Kidney (tissue), 14 donors: ENCODE data around the gene MCRIP2. TPM values are rescaled to one million over a fixed set of nuclear protein-coding genes. Genes with fewer than 3 reads are reported as not detected.

Source experiments
- DNase-seq, 5 donors: peaks; one replicate each; pipeline ENCODE4 v3.0.0-alpha.2; 2013 to 2020
- FAIRE-seq: peaks from 2 replicates; lab custom pipeline; 2012; peaks lifted over from hg19 to GRCh38; lab: Jason Lieb, UNC
- H3K27ac ChIP-seq, 2 donors: one replicate each; pipeline ENCODE4 v1.7.0; 2013; ENCODE audit warnings: low read depth in 2 of 2, low read length in 2 of 2, inconsistent platforms in 1 of 2
- H3K27me3 ChIP-seq: one replicate; pipeline ENCODE4 v1.7.1; 2013; ENCODE audit warnings: low read length, inconsistent platforms; ENCODE audit not compliant: control insufficient read depth, insufficient read depth
- H3K36me3 ChIP-seq, 3 donors: one replicate each; pipeline versions ENCODE4 v1.7.0 to v1.7.1; 2013; ENCODE audit warnings: low read length in 3 of 3, control low read depth in 1 of 3, inconsistent platforms in 1 of 3; ENCODE audit not compliant: insufficient read depth in 3 of 3, control insufficient read depth in 2 of 3
- H3K4me1 ChIP-seq, 3 donors: one replicate each; pipeline versions ENCODE4 v1.7.0 to v1.7.1; 2013; ENCODE audit warnings: low read length in 3 of 3, inconsistent platforms in 1 of 3, low read depth in 1 of 3; ENCODE audit not compliant: control insufficient read depth in 2 of 3, insufficient read depth in 2 of 3
- H3K4me3 ChIP-seq, 3 donors: one replicate each; pipeline versions ENCODE4 v1.7.0 to v1.8.1; 2013; ENCODE audit warnings: low read length in 3 of 3, control low read depth in 1 of 3, inconsistent platforms in 1 of 3
- H3K9ac ChIP-seq, 3 donors: one replicate each; pipeline versions ENCODE4 v1.7.0 to v1.7.1; 2013; ENCODE audit warnings: low read length in 3 of 3, control low read depth in 1 of 3, inconsistent platforms in 1 of 3
- H3K9me3 ChIP-seq, 3 donors: one replicate each; pipeline versions ENCODE4 v1.7.0 to v1.7.1; 2013; ENCODE audit warnings: low read length in 3 of 3, control low read depth in 1 of 3, inconsistent platforms in 1 of 3; ENCODE audit not compliant: control insufficient read depth in 2 of 3, insufficient read depth in 1 of 3
- CTCF ChIP-seq: IDR thresholded peaks from 3 replicates; pipeline ENCODE4 v1.5.1; 2012; ENCODE audit warnings: mild to moderate bottlenecking, moderate library complexity, borderline replicate concordance; ENCODE audit not compliant: insufficient read depth; ENCODE audit errors: extremely low read depth
- intact Hi-C: fragments of 100-400 bp; cut with DNase I; formaldehyde crosslinking; loops from one replicate; pipeline ENCODE4 v1.11.1; 2022
- polyA plus RNA-seq: library from polyadenylated mRNA; stranded (reverse); fragments of 350-450 nt; fragmentation: Illumina TruSeq; extraction: RNeasy Lipid Tissue Mini Kit (QIAGEN cat#74804); gene quantifications from one replicate; pipeline ENCODE4 v1.2.3, GENCODE V29; 2014; ENCODE audit warnings: low read depth, low replicate concordance; ENCODE audit not compliant: insufficient read depth
- total RNA-seq: library from RNA; stranded (reverse); fragmentation: NEBNext Ultra II Directional; extraction: Animal tissue kit (Norgen Biotek cat#: 25700); gene quantifications from one replicate; pipeline ENCODE4 v1.2.1, GENCODE V29; 2021
- donor health status: control.
- donor health status: control.
- donor health status: control.
- donor health status: control.
- donor health status: control.
- donor health status: DM: yes; HTN: yes; CAD: no.
- donor health status: Normal renal cell carcinoma (clear cell type).

MCRIP2 gene
- total and polyA plus RNA-seq, 2 donors from 2014 or later, result 36.9 to 265 TPM

GRCh38 chr16:624526-625070 lies 17.0 kb upstream of the MCRIP2 start:
- FAIRE-seq, result no peak
- Histone ChIP-seq H3K4me1 (peaks cover 0 to 11% (median 6%) of the 10 kb centered on the region in 3 donors), H3K27ac (no peak overlapping the region), H3K9ac (no peak overlapping the region), H3K9me3 (no peaks in the 10 kb centered on the region), H3K36me3 (peaks cover 0 to 6% (median 0%) of the 10 kb centered on the region in 3 donors), H3K27me3 (no peaks in the 10 kb centered on the region), H3K4me3 (no peak overlapping the region)
- TF ChIP-seq CTCF, result no peak
- peak in 1 of 5 donors; percentile 47 for DNase-seq
- intact Hi-C loops, result no loop called here

GRCh38 chr16:625117-625976 lies 16.3 kb upstream of the MCRIP2 start:
- no peak for TF ChIP-seq CTCF
- H3K27ac ChIP-seq, result no peak overlapping the region
- H3K9ac ChIP-seq, result no peak overlapping the region
- peaks cover 0 to 6% (median 0%) of the 10 kb centered on the region in 3 donors for H3K36me3 ChIP-seq
- H3K27me3 ChIP-seq, result no peaks in the 10 kb centered on the region
- DNase-seq, result peak in 1 of 5 donors; percentile 51
- intact Hi-C loops, result no loop called here
- peaks cover 0 to 17% (median 11%) of the 10 kb centered on the region in 3 donors for H3K4me1 ChIP-seq
- H3K4me3 ChIP-seq, result no peak overlapping the region
- H3K9me3 ChIP-seq, result no peaks in the 10 kb centered on the region
- FAIRE-seq, result no peak

GRCh38 chr16:625977-626765 lies 15.5 kb upstream of the MCRIP2 start:
- no peaks in the 10 kb centered on the region for H3K9me3 ChIP-seq
- H3K27me3 ChIP-seq, result no peaks in the 10 kb centered on the region
- no peak overlapping the region for H3K4me3 ChIP-seq
- peaks cover 0 to 25% (median 12%) of the 10 kb centered on the region in 3 donors for H3K4me1 ChIP-seq
- intact Hi-C loops, result no loop called here
- FAIRE-seq (no peak), DNase-seq (peak in 1 of 5 donors; percentile 44)
- H3K36me3 ChIP-seq, result peaks cover 0 to 6% (median 0%) of the 10 kb centered on the region in 3 donors
- no peak for TF ChIP-seq CTCF
- H3K9ac ChIP-seq, result no peak overlapping the region
- no peak overlapping the region for H3K27ac ChIP-seq
